Fibroblast of skin of scalp (primary cell): ENCODE measurements around the gene SART3. TPM values are rescaled to one million over a fixed set of nuclear protein-coding genes. Genes with fewer than 3 reads are reported as not detected.
A peak's percentile ranks its signal among the peaks of the same experiment; 100 is the strongest.

ENCODE experiments used
- DNase-seq: peaks from one replicate; pipeline ENCODE4 v3.0.0-alpha.2; 2013
- polyA plus RNA-seq, 2 experiments: library from polyadenylated mRNA; unstranded; fragments of 120-200 nt; gene quantifications; one replicate each; pipeline ENCODE4 v1.2.1, GENCODE V29; 2013; ENCODE audit not compliant: insufficient read length in 2 of 2

SART3 gene, protein sequence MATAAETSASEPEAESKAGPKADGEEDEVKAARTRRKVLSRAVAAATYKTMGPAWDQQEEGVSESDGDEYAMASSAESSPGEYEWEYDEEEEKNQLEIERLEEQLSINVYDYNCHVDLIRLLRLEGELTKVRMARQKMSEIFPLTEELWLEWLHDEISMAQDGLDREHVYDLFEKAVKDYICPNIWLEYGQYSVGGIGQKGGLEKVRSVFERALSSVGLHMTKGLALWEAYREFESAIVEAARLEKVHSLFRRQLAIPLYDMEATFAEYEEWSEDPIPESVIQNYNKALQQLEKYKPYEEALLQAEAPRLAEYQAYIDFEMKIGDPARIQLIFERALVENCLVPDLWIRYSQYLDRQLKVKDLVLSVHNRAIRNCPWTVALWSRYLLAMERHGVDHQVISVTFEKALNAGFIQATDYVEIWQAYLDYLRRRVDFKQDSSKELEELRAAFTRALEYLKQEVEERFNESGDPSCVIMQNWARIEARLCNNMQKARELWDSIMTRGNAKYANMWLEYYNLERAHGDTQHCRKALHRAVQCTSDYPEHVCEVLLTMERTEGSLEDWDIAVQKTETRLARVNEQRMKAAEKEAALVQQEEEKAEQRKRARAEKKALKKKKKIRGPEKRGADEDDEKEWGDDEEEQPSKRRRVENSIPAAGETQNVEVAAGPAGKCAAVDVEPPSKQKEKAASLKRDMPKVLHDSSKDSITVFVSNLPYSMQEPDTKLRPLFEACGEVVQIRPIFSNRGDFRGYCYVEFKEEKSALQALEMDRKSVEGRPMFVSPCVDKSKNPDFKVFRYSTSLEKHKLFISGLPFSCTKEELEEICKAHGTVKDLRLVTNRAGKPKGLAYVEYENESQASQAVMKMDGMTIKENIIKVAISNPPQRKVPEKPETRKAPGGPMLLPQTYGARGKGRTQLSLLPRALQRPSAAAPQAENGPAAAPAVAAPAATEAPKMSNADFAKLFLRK
- 31.9 TPM for polyA plus RNA-seq (2013, experiment 1 of 2; ENCODE audit: insufficient read length)
- polyA plus RNA-seq (2013, experiment 2 of 2; ENCODE audit: insufficient read length), result 31.4 TPM

DNA sequence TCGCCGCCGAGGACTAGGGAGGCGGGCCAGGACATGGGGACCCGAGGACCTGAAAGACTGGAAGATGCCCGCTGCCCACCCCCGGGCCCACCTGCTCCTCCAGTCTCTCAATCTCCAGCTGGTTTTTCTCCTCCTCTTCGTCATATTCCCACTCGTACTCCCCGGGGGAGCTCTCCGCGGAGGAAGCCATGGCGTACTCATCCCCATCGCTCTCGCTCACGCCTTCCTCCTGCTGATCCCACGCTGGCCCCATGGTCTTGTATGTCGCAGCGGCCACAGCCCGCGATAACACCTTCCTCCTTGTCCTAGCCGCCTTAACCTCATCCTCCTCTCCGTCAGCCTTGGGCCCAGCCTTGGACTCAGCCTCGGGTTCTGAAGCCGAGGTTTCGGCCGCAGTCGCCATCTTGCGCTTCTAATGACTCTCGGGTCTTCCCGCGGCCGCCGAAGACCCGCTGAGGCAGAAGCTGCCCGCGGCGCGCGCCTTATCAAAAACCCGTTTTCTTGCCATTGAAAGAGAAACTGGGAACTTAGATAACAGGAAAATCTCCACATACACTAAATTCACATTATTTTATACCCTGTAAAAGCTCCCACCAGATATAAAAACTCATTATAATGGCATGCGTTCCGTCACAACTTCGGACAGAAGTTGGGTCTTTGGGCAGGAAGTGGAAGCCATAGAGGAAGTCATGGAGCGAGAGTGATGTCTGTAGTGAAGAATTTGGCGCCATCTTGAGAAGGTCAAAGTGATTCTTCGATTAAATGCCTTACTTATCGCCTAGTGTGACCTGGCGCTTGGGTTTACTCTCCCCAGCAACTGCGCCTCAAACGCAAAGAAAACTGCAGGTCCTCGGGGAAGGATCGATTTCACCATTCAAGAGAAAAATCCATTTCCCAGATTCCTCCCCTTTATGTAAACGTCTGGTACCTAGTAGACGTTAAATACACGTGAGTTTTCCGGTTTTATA, at the start of gene SART3:
Gene SART3, minus strand, starts transcription at position 422 of the 968 bp plus-strand sequence. Its CDS starts 19 bp downstream, at position 403.
- DNase-seq, result peak; percentile 88

DNA sequence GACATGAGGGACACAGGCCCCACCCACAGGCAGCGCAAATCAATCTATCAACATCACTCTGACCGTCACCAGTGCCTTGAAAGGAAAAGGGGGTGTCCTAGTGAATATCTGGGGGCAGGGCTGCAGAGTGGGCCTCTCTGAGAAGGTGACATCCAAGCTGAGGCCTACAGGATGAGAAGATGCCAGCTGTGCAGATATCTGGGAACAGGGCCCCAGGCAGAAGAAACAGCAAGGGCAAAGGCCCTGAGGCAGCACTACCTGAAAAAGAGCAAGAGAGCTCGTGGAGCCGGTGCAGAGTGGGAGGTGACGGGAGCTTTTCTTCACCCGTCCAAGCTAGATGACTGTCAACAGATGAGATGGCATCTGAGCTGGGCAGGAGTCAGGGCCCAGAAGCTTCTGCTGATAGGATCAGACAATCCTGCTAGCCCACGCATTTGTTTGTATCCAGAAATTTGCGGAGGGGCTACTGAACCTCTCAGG, 49.4 kb upstream of the SART3 start:
- no peak for DNase-seq

DNA sequence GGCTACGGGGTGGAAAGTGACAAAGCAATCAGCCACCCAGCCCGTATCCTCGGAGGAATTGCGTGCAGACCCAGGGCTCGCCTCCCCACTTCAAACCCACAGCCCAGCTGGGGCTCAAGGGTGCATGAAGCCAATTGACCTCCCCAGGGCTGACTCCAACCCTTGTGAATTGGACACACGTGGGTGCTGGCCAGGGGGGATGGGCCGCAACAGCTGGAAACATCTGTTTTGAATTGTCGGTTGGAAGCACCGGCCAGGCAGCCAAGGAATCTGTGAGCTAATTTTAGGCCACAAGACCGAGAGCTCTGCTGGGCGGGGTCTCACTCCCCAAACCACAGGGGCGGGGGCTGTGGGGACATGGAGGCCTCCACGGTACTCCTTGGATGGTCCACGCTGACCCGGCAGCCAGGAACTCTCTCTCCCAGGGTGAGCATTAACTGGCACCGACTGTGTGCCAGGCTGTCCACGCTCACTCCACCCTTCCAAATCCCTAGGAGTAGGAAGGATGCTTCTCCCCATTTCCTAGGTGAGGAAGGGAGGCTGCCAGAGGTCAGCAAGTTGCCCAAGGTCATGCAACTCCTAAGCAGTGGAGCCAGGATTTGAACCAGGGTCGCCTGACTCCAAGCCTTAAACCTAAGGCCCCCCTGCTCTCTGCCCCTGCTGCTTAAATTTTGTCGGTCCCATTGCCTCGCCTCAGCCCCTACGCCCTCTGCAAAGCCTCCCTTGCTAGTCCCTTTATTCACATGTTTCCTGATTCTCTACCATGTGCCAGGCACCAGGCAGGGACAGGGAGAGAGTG, 48.8 kb upstream of the SART3 start:
- DNase-seq, result peak; percentile 97

DNA sequence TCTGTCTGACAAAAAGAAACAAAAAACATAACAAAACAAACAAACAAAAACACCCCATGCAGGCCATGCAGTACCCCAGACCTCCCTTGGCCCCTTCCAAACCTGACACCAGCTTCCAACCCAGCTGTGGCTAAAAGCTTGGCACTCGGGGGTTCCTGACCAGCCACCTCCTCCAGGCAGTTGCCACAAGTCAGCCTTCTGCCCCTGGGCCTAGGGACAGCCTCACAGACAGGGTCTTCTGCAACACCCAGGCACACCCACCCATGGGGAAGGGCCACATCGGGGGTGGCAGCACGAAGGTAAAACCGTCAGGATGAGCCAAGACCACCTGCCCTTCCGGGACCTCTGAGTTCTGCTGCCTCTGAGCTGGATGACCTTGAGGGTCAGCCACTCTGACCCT, 47.6 kb upstream of the SART3 start:
- DNase-seq, result no peak

DNA sequence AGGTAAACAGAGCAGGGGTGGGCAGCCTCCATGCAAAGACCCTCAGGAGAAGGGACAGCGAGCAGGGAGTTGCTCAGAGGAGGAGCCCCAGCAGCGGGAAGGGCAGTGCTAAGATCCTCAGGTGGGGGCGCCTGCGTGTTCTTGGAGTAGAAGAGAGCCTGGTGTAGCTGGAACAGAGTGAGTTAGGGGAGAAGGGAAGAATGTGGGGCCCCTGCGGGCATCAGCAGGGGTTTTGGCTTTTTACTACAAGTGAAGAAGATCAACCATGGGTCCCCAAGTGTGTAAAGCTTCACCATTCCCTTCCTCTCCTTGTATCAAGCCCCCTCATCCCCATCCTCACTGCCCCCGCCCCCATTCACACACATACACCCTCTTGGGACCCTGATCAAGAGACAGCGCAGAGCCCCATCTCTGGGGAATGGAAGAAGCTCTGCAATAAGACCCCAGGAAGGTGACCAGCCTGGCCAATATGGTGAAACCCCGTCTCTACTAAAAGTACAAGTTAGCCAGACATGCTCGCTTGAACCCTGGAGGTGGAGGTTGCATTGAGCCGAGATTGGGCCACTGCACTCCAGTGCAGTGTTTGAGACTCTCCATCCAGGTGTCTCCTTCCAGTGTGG, 47.1 kb upstream of the SART3 start:
- no peak for DNase-seq

DNA sequence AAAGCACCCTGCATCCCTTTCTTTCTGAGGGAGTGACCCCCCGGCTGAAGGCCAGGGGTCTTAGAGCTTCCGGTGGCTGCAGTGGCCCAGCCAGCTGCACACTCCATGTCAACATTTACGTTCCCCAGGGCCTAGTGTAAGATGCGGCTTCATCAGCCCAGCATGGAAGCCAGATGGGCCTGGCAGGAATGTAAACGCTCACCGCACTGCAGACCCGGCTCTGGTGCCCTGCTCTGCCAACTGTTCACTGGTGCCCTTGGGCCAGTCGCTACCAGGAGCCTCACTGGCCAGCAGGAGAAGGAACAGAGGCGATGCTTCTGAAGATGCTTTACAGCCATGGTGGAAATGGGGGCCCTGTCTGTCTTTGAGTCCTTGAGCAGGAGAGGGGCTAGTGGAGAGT, 45.5 kb upstream of the SART3 start:
- no peak for DNase-seq

DNA sequence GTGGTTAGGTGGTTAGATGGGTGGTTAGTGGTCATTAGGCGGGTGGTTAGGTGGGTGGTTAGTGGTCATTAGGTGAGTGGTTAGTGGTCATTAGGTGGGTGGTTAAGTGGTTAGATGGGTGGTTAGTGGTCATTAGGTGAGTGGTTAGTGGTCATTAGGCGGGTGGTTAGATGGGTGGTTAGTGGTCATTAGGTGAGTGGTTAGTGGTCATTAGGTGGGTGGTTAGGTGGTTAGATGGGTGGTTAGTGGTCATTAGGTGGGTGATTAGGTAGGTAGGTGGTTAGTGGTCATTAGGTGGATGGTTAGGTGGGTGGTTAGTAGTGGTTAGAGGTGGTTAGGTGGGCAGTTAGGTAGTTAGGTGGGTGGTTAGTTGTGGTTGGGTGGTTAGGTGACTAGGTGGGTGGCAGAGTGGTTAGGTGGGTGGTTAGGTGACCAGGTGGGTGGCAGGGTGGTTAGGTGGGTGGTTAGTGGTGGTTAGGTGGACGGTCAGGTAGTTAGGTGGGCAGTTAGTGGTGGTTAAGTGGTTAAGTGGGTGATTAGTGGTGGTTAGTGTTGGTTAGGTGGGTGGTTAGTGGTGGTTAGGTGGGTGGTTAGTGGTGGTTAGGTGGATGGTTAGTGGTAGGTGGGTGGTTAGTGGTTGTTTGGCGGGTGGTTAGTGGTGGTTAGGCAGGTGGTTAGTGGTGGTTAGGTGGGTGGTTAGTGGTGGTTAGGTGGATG, 44.9 kb upstream of the SART3 start:
- DNase-seq, result no peak

DNA sequence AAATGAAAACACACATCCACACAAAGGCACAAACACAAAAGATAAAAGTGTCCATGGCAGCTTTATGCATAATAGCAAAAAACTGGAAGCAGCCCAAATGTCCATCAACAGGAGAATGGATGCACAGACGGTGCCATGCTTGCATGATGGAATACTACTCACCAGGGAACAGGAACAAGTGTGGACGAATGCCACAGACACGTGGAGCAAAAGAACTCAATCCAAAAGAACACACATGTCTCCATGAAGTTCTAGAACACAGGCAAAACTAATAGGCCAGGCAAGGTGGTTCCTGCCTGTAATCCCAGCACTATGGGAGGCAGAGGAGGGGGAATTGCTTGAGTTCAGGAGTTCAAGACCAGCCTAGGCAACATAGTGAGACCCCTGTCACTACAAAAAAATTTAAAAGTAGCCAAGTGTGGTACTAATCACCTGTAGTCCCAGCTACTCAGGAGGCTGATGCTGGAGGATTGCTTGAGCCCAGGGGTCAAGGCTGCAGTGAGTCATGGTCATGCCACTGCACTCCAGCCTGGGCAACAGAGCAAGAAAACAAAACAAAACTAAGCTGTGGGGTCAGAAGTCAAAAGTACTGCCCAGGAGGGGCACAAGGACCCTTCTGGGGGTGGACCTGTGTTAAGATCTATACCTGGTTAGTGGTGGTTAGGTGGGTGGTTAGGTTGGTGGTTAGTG, 44.2 kb upstream of the SART3 start:
- DNase-seq, result no peak

DNA sequence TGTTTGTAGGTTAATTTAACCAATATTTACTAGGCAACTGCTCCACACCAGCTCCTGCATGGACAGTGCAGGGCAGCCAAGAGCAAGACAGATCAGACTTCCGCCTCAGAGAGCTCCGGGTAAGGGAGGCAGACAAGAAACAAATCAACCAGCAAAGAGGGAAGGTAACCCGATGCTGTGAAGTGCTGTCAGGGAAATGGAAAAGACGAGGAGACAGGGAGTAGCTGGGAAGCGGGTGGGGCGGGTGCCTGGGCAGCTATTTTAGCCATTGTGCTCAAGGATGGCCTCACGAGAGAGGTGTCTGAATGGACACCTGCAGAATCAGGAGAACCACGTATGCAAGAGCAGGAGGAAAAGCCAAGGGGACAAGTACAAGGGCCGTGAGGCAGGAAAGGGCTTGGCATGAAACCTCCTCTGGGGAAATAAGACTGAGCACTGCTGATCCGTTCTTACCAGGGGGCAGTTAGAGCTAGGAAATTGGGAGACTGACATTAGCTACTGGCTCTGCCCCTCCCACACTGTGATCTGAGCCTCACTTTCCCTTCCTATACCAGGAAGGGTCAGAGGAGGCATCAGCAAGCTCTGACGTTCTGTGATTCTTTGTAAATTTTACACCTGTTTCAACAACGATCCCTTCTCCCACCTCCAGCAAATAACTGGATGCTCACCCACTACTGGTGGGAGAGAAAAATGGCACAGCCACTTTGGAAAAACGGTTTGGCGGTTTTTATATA, 43.4 kb upstream of the SART3 start:
- DNase-seq, result no peak

DNA sequence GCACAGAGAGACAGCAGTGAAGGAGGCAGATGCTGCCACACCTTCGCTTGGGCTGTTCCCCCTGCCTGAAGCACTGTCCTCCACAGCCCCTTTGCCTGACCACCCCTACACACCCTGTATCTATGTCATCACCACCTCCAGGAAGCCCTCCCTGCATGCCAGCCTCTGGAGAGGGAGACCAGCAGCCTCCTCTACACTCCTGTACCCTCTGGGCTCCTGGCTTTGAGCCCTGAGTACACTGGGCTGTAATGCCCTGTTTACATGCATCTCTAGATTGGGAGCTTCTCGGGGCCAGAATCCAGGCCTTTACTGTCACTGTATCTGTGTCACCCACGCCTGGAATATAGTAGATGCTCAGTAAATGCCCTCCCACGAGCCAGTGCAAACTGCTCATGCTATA, 42.8 kb upstream of the SART3 start:
- DNase-seq, result no peak

DNA sequence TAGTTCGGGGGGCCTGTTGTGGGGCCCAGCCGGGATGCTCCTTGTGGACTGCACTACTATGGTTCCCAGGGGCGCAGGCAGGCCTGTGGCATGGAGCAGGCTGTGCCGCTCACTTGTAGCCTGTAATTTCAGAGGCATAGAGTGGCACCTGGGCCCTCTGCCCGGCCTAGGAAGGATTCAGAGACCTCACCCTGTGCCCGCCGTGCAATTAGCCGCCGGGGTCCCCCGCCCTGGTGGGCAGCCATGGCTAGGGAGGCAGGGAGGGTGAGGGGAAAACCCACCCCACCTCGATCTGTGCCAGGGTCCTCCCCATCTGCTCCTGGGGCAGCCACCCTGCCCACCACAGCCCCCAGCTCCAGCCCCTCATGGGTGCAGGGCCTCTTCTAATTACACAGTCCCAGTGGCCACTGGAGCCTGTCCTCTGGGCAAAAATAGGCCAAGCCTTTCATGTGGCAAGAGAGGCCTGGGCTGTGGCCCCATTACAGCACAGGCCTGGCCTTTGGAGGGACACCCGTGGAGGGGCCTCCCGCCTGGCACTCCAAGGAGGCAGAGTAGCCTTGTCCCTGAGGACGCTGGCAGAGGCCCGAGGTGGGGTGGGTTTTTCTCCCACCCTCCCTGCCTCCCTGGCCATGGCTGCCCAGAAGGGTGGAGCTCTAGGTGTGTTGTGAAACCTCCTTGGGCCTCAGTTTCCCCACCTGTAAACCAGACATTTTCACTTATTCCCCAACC, 42.2 kb upstream of the SART3 start:
- DNase-seq, result no peak

DNA sequence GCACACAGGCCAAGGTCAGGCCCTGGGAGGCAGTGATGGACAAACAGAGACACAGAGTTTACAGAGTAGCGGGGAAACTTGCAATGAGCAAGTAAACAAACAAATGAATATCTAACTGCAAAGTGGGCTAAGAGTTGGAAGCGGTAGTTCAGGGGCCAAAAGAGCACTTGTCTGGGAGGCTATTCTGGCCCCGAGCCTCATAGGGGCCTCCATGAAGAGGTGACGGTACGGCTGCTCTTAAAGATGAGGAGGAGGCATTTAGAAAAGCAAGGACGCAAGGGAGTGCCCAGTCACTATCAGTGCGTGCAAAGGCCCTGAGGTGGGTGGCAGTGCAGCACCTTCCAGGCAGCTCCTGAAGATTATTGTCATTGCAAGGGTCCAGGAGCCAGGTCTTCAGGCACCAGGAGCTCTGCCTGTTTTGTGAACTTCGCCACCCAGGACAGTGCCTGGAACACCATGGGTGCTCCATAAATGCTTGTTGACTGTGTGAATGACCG, 41.3 kb upstream of the SART3 start:
- no peak for DNase-seq

DNA sequence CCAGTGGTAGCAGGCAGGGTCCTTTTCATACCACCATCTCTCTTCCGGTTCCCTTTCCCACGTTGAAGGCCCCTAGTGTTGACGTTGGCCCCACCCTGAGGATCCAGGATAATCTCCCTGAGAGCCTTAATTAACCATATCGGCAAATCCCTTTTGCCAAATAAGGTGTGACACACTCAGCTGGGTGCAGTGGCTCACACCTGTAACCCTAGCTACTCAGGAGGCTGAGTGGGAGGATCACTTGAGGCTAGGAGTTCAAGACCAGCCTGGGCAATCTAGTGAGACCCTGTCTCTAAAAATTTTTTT, 39.7 kb upstream of the SART3 start:
- no peak for DNase-seq

DNA sequence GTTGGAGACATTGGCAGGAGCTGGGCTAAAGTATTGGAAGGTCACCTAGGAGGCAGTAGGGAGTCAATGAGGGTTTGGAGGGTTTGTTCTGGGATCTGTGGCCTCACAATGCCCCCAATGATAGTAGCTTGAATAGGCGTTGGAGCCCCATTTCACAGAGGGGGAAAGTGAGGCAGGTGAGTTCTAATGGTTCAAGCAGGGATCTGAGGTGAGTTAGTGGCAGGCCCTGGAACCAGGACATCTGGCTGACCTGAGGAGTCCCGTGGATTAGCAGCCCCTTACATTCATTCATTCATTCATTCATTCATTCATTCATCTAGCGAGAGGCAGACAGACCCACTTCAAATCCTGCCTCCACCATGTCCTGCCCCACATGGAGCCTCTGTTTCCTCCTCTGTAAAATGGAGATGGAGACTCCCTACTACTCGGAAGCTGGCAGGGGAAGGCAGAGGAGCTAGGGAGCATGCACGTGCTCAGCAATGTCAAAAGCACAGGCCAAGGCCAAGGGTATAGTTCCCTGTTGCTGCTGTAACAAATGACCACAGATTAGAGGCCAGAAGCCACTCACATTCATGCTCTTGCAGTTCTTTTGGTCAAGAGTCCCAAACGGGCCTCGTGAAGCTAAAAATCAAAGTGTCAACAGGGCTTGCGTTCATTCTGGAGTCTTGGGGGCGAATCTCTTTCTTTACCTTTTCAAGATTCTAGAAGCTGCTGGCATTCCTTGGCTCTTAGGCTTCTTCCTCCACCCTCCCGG, 39.2 kb upstream of the SART3 start:
- DNase-seq, result no peak

DNA sequence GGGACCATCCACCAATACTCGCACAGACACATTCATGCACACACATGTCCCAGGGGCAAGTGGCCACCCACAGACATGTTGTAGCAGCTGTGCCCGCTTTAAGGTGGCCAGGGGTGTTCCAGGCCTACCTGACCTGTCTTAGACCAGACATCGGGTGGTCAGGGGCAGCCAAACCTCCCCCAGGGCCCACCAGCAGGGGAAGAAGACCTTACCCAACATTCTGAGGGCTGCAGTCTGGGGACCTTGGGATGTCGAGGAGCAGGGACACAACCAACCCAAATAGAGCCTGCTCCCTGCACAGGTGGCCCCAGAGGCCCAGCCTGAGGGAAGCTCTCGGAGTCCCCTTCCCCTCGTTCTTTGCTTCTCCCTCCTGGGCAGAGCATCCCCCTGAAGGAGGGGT, 38.6 kb upstream of the SART3 start:
- no peak for DNase-seq

DNA sequence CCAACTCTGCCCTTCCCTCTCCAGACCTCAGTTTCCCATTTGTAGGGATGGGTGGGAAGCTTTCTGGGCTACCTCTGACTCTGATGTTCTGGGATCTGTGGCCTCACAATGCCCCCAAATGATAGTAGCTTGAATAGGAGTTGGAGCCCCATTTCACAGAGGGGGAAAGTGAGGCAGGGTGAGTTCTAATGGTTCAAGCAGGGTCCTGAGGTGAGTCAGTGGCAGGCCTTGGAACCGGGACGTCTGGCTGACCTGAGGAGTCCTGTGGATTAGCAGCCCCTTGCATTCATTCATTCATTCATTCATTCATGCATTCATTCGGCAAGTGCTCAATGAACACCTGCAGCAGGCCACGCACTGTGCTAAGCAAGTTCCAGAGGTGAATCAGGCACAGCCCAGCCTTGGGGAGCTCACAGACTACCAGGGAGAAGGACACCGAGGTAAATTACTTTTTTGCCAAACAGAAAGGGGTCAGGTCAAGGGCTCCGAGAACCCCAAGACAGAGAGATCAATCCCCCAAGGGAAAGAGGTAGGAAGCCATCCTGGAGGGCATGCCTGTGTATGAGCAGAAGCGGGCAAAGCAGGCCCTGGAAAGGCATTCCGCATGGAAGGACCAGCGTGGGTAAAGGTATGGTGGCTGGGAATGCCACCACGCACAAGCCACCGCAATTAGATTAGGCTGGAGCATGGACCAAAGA, 37.7 kb upstream of the SART3 start:
- no peak for DNase-seq
